Activated effector memory CD4-positive, alpha-beta T cell treated with Interleukin-2 at 50 U/mL for 16 hours (primary cell): ENCODE data around the gene NPAS3.

ENCODE experiments used
- DNase-seq: peaks from one replicate; pipeline ENCODE4 v3.0.0-alpha.2; 2020

NPAS3 gene

DNA sequence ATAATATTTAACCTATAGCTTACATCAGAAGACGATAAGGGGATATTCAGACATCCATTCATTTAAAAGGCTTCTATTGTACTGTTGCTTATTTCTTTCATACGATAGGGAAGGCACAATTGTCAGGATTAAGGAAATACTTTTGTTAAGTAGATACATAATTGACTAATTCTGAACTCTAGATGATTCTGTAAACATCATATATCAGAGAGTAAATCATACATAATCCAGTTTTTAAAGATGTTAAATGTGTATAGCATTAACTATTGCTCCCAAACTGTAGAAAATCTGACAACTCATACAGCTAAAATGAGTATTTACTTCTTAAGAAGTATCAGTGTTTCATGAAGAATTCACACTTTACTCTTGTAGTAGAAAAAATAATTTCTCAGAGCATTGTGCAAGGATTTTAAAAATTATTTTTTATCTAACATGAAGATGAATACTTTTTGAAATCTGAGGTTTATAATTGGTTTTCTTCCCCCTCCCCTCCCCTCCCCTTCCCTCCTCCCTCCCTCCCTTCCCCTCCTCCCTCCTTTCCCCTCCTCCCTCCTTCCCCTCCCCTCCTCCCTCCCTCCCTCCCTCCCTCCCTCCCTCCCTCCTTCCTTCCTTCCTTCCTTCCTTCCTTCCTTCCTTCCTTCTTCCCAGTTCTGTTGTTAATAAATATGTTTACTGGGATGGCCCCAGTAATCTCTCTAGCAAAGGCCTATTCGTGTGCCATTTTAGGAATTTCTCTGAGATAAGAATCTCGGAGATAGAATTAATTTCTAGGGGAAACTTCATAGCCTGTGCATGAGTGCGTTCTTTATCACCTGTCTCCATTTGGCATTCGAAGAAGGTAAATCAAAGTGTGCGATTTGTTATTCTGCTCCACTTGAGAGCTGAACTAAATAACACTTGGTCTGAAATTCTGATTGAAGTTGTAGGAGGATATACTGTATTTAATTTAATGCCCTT lies 2.3 kb downstream of the NPAS3 start:
- DNase-seq: no peak

GRCh38 chr14:32941668-32942065 lies 3.0 kb downstream of the NPAS3 start:
- no peak for DNase-seq

- no peak for DNase-seq
Measured at GRCh38 chr14:32947081-32947480, 8.4 kb downstream of the NPAS3 start.

DNA sequence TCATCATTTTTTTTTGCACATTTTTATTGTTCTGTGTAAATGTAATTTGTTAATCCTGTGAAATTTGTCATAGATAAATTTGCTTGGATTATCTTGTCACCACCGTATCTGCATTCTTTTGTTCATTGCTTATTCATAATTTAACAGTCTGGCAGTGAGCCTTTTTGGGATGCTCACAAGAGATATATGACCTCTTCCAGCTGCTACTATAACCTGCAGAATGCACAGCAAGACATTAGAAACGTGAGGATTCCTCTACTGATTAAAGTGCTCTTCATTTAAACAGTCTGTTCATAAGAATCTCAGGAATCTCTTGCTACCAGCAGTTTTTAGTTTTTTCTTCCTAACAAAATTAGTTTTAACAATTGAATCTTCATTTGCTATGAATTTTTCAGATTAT lies 9.1 kb downstream of the NPAS3 start:
- DNase-seq: no peak

GRCh38 chr14:32950584-32950983 lies 11.9 kb downstream of the NPAS3 start:
- no peak for DNase-seq

- no peak for DNase-seq
Measured at GRCh38 chr14:32967421-32967820, 28.7 kb downstream of the NPAS3 start.

DNA sequence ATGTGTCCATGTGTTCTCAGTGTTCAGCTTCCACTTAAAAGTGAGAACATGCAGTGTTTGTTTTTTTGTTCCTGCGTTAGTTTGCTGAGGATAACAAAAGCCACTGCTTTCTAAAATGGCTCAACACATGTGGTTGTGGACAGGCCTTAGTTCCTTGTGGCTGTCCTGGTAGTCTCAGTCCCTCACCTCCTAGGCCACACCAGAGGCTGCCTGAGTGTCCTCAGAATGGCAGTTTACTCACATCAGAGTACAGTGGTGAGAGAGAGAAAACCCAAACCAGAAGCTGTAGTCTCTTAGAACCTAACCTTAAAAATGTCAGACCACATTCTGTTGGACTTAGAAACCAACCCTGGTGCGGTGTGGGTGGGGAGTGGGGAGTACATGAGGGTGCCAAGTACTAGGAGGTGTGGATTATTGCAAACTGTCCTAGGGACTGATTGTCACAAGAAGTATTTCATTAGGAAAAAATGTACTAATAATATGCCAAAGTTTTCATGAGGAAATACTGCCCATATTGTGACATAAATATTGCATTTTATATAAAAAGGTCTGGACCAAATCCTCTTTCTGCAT lies 30.4 kb downstream of the NPAS3 start:
- DNase-seq: no peak

- DNase-seq: no peak
Measured at GRCh38 chr14:32977913-32978312, 39.2 kb downstream of the NPAS3 start.

GRCh38 chr14:32978691-32979255 lies 40.1 kb downstream of the NPAS3 start:
- DNase-seq: no peak

- DNase-seq: no peak
Measured at GRCh38 chr14:32980178-32980901, 41.7 kb downstream of the NPAS3 start.

DNA sequence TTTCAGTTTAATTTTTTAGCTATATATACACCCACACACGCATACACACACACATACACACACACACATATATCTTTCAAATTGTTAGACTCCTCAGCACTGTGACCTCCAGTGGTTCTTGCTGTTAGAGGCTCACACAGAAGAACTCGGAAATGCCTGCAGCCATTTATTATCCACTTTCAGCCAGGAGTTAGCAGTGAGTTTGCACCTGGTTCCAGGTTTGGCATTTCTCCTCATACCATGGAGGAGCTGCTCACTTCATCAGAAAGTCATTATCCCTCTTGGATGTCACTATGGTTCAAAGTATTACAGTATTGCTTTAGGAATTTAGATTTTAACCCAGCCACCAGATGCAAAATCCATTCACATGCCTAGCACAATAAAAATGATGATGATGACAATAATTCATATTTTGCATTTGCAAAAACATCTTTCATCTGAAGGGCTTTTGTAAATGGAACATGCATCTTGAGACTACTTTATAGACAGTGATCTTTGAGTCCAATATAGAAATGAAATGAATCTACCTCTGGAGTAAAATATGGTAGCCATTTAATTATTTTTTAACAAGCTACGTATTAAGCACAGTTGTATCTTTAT lies 42.3 kb downstream of the NPAS3 start:
- DNase-seq: no peak

- no peak for DNase-seq
Measured at GRCh38 chr14:32984241-32984930, 45.7 kb downstream of the NPAS3 start.

DNA sequence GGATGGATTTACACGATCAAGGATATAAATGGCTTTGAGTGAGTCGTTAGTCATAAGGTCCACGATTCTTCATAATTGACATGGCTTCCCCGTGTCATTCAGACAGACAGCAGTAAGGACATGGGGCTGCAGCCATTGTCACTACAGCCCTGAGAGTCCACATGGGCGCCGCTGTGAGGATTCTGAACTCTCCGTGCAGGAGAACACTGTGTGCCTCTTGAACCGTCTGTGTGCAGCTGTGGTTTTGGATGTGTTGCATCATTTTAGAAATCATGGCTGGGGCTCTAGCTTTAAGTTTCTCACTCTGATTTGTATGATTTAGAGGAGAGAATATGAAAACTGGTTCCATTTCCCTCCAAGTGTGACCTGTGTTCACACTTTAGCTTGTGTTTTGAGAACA lies 47.2 kb downstream of the NPAS3 start:
- DNase-seq: no peak

DNA sequence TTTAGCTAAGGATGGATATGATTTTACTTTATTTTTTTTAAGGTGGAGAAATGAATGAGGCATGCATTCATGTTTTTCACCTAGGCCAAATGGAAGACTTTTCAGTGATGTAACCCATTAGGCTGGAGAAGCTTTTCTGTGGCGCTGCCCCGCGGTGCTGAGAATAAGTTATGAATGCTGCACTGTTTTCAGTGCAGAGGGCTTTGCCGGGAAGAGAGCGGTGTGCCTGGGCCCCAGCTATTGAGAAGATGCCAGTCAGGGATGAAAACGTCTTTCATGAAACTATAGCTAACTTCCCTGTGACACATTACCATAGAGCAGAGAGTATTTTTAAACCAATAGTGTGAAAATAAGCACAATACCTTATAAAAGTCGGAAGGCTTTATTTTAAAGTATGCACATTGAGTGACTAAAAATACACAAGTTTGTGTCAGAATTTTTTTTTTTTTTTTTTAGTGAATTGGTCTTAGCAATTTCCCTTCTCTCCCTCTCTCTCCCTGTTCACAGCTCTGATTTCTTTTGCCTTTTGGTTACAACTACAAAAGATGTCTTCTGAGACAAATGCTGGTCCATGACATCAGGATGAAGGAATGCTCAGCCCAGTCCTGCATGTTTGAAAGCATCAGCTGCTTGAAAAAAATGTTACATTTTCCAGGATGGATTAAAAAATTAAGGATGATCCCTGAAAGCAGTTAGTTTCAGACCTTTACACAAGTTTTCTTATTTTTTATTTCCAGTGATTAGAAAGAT lies 48.3 kb downstream of the NPAS3 start:
- no peak for DNase-seq

GRCh38 chr14:32991691-32992090 lies 53.0 kb downstream of the NPAS3 start:
- DNase-seq: no peak

- no peak for DNase-seq
Measured at GRCh38 chr14:32993921-32994320, 55.2 kb downstream of the NPAS3 start.

DNA sequence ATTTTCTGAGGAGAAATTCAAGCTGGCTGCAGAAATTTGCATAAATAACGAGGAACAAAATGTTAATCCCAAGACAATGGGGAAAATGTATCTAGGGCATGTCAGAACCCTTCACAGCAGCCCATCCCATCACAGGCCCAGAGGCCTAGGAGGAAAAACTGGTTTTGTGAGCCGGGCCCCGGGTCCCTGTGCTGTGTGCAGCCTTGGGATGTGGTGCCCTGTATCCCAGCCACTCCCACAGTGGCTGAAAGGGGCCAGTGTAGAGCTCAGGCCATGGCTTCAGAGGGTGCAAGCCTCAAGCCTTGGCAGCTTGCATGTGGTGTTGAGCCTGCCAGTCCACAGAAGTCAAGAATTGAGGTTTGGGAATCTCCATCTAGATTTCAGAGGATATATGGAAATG lies 57.7 kb downstream of the NPAS3 start:
- no peak for DNase-seq

DNA sequence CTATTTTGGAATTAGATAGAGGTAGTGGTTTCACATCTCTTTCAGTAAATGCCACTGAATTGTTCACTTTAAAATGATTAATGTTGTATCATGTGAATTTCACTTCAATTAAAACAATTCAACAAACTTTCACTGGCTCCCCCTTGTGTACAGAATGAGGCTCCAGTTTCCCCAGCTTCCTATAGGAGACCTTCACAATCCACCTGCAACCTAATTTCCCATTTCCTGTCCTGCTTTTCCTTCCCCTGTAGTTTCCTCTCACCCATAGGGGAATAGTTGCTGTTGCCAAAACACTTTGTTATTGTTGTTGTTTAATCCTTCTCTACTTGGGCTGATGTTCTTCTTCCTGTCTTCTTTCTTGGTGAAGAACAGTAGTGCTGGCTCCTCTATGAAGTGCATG lies 59.8 kb downstream of the NPAS3 start:
- DNase-seq: no peak

GRCh38 chr14:33009673-33010072 lies 71.0 kb downstream of the NPAS3 start:
- no peak for DNase-seq

GRCh38 chr14:33010495-33010894 lies 71.8 kb downstream of the NPAS3 start:
- DNase-seq: no peak

- no peak for DNase-seq
Measured at GRCh38 chr14:33014710-33015109, 76.0 kb downstream of the NPAS3 start.

DNA sequence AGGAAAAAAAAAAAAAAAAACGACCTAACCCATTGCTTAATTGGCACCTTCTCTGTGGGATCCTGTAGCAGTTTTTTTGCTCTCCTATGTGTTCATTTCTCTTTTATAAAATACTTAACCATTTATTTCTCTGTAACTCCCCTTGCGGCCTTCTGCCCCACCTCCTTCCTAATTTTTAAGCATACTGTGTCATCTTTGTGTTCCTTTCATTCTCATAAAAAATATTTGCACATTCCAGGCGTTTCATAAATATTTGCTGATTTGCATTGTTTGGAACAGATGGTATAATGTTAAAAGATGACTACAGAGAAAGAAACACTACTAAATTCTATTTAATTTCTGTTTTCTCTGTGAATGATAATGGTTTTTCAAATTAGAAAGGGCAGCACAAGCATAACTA lies 77.9 kb downstream of the NPAS3 start:
- DNase-seq: no peak
